Small intestine (tissue), 7 donors: ENCODE results near the gene STK32A. TPM values are rescaled to one million over a fixed set of nuclear protein-coding genes. Genes with fewer than 3 reads are reported as not detected.
A peak's percentile ranks its signal among the peaks of the same experiment; 100 is the strongest.

Experiments used
- DNase-seq, 2 donors: peaks; one replicate each; pipeline versions ENCODE4 v3.0.0 to v3.0.0-alpha.2; 2013
- FAIRE-seq: peaks from 2 replicates; lab custom pipeline; 2012; peaks lifted over from hg19 to GRCh38; lab: Jason Lieb, UNC
- H3K27ac ChIP-seq, 3 donors: one replicate each; pipeline ENCODE4 v1.5.1; 2013; ENCODE audit warnings: low read length in 2 of 3, mild to moderate bottlenecking in 2 of 3, control low read depth in 1 of 3, inconsistent platforms in 1 of 3, low read depth in 1 of 3, moderate library complexity in 1 of 3
- H3K27me3 ChIP-seq, 3 donors: one replicate each; pipeline ENCODE4 v1.6.1; 2013; ENCODE audit warnings: low read length in 3 of 3, inconsistent platforms in 1 of 3; ENCODE audit not compliant: control insufficient read depth in 3 of 3, insufficient read depth in 3 of 3
- H3K36me3 ChIP-seq, 3 donors: one replicate each; pipeline ENCODE4 v1.6.1; 2013; ENCODE audit warnings: low read length in 3 of 3, inconsistent platforms in 1 of 3, low read depth in 1 of 3, mild to moderate bottlenecking in 1 of 3, moderate library complexity in 1 of 3; ENCODE audit not compliant: control insufficient read depth in 3 of 3, insufficient read depth in 2 of 3
- H3K4me1 ChIP-seq, 3 donors: one replicate each; pipeline ENCODE4 v1.6.1; 2013; ENCODE audit warnings: low read length in 2 of 3, inconsistent platforms in 1 of 3, low read depth in 1 of 3, mild to moderate bottlenecking in 1 of 3, moderate library complexity in 1 of 3; ENCODE audit not compliant: control insufficient read depth in 3 of 3, insufficient read depth in 2 of 3
- H3K4me3 ChIP-seq, 3 donors: one replicate each; pipeline ENCODE4 v1.5.1; 2013; ENCODE audit warnings: low read length in 3 of 3, control low read depth in 1 of 3, inconsistent platforms in 1 of 3, low read depth in 1 of 3, mild to moderate bottlenecking in 1 of 3, moderate library complexity in 1 of 3
- H3K9me3 ChIP-seq, 2 donors: one replicate each; pipeline ENCODE4 v1.6.1; 2013; ENCODE audit warnings: low read depth in 1 of 2, low read length in 1 of 2; ENCODE audit not compliant: control insufficient read depth in 2 of 2, insufficient read depth in 1 of 2
- WGBS, 3 donors: extraction: QIAGEN DNeasy Blood & Tissue Kit; methylation state at CpG; one replicate each; pipeline ENCODE4 v1.1.7; 2013; 5-methylcytosine and 5-hydroxymethylcytosine counted together
- polyA plus RNA-seq, 4 donors: library from polyadenylated mRNA; stranded (reverse) in 3 of 4; unstranded in 1 of 4; fragments of 200-250 nt in 3 of 4; fragments of 120-200 nt in 1 of 4; gene quantifications; one replicate each; pipeline versions ENCODE4 v1.2.1 to v1.2.3, GENCODE V29; 2013
- donor health status: healthy with polysubstance abuse.
- donor health status: control.
- donor health status: control.
- donor health status: Bipolar disorder and iron deficiency.
- donor health status: healthy.

The STK32A gene
- polyA plus RNA-seq, 4 donors, result 0.27 to 0.92 (median 0.43) TPM; not detected in 1

GRCh38 chr5:147393874-147394672 is 159.2 kb downstream of the STK32A start:
- H3K27me3 ChIP-seq, result no peaks in the 10 kb centered on the region
- H3K9me3 ChIP-seq, result no peaks in the 10 kb centered on the region
- H3K4me1 ChIP-seq, result no peaks in the 10 kb centered on the region
- FAIRE-seq (no peak), DNase-seq (no peak)
- 82 to 88% (median 86%) methylated on average over 15 of the region's 15 CpGs for WGBS, 3 donors
- H3K36me3 ChIP-seq, result peaks cover 0 to 11% (median 0%) of the 10 kb centered on the region in 3 donors
- H3K4me3 ChIP-seq, result no peak overlapping the region
- no peak overlapping the region for H3K27ac ChIP-seq

- Histone ChIP-seq H3K27ac (no peak overlapping the region), H3K9me3 (no peaks in the 10 kb centered on the region), H3K27me3 (no peaks in the 10 kb centered on the region), H3K4me1 (peaks cover 0 to 6% (median 0%) of the 10 kb centered on the region in 3 donors), H3K36me3 (peaks cover 0 to 11% (median 0%) of the 10 kb centered on the region in 3 donors), H3K4me3 (no peak overlapping the region)
- WGBS, 3 donors, result 69 to 94% (median 73%) methylated on average over 8 of the region's 8 CpGs
- FAIRE-seq (no peak), DNase-seq (no peak)
Measured at GRCh38 chr5:147396070-147396823, 161.4 kb downstream of the STK32A start.

- DNase-seq, result no peak
Measured at GRCh38 chr5:147397616-147398015, 162.8 kb downstream of the STK32A start.

GRCh38 chr5:147398860-147399259 is 164.0 kb downstream of the STK32A start:
- H3K4me1 ChIP-seq, result peaks cover 0 to 6% (median 0%) of the 10 kb centered on the region in 3 donors
- no peak overlapping the region for H3K4me3 ChIP-seq
- no peaks in the 10 kb centered on the region for H3K27me3 ChIP-seq
- no peak for DNase-seq
- H3K36me3 ChIP-seq, result peaks cover 0 to 12% (median 0%) of the 10 kb centered on the region in 3 donors
- FAIRE-seq, result no peak
- H3K27ac ChIP-seq, result no peak overlapping the region
- H3K9me3 ChIP-seq, result no peaks in the 10 kb centered on the region
- 88 to 92% (median 91%) methylated on average over 9 of the region's 9 CpGs for WGBS, 3 donors

More at GRCh38 chr5:147397616-147398015, 162.8 kb downstream of the STK32A start:
- peaks cover 0 to 6% (median 0%) of the 10 kb centered on the region in 3 donors for H3K4me1 ChIP-seq
- 88 to 90% (median 89%) methylated on average over 11 of the region's 11 CpGs for WGBS, 3 donors
- FAIRE-seq, result no peak
- H3K36me3 ChIP-seq, result peaks cover 0 to 11% (median 0%) of the 10 kb centered on the region in 3 donors
- no peaks in the 10 kb centered on the region for H3K27me3 ChIP-seq
- no peaks in the 10 kb centered on the region for H3K9me3 ChIP-seq
- no peak overlapping the region for H3K27ac ChIP-seq
- H3K4me3 ChIP-seq, result no peak overlapping the region

GRCh38 chr5:147400126-147400809 is 165.4 kb downstream of the STK32A start:
- FAIRE-seq (no peak), DNase-seq (peak; percentile 40 to 51)
- 46 to 74% (median 55%) methylated on average over 7 of the region's 7 CpGs for WGBS, 3 donors
- Histone ChIP-seq H3K4me1 (peaks cover 0 to 6% (median 0%) of the 10 kb centered on the region in 3 donors), H3K4me3 (no peak overlapping the region), H3K36me3 (peaks cover 0 to 15% (median 0%) of the 10 kb centered on the region in 3 donors), H3K27ac (no peak overlapping the region), H3K9me3 (no peaks in the 10 kb centered on the region), H3K27me3 (no peaks in the 10 kb centered on the region)

GRCh38 chr5:147400881-147401280 is 166.1 kb downstream of the STK32A start:
- Histone ChIP-seq H3K36me3 (peaks cover 0 to 12% (median 0%) of the 10 kb centered on the region in 3 donors), H3K4me3 (no peak overlapping the region)
- FAIRE-seq, result no peak

GRCh38 chr5:147403651-147404640 is 169.1 kb downstream of the STK32A start:
- DNase-seq, result no peak
- no peak for FAIRE-seq

More at GRCh38 chr5:147400881-147401280, 166.1 kb downstream of the STK32A start:
- Histone ChIP-seq H3K27ac (no peak overlapping the region), H3K9me3 (no peaks in the 10 kb centered on the region), H3K27me3 (no peaks in the 10 kb centered on the region), H3K4me1 (peaks cover 0 to 6% (median 0%) of the 10 kb centered on the region in 3 donors)
- no peak for DNase-seq

More at GRCh38 chr5:147403651-147404640, 169.1 kb downstream of the STK32A start:
- Histone ChIP-seq H3K36me3 (peaks cover 0 to 6% (median 0%) of the 10 kb centered on the region in 3 donors), H3K4me1 (peaks cover 0 to 6% (median 0%) of the 10 kb centered on the region in 3 donors), H3K9me3 (no peaks in the 10 kb centered on the region), H3K4me3 (no peak overlapping the region), H3K27me3 (no peaks in the 10 kb centered on the region), H3K27ac (peak overlapping the region in 1 of 3 donors; percentile 72)
- WGBS, 3 donors, result 58 to 86% (median 76%) methylated on average over 15 of the region's 15 CpGs
